ENCODE results near the gene USP36.

- TF ChIP-seq CTCF (IDR thresholded peaks at IDR 0.05) (no peak), POLR2A (IDR thresholded peaks at IDR 0.05) (no peak)
Measured at GRCh38 chr17:78819806-78820792, 20.5 kb downstream of the USP36 start.

All from right lobe of liver (tissue), 4 donors.